Endothelial cell of umbilical vein (primary cell): Measurements from ENCODE around the gene SYNPO2. TPM values are rescaled to one million over a fixed set of nuclear protein-coding genes. Genes with fewer than 3 reads are reported as not detected.

ENCODE experiments used
- BruUV-seq: library from RNA; stranded (reverse); fragments of 400-500 nt; replicated peaks from 2 replicates; lab custom pipeline; 2021; lab: Mats Ljungman, UMichigan
- CTCF ChIA-PET: fragments of 300-600, 350-600 bp; sonication (Branson Sonifier 250); formaldehyde crosslinking; loops from one replicate; lab custom pipeline; 2021; ENCODE audit warnings: antibody characterized with exemption, inconsistent platforms; lab: Charles Lee
- POLR2A ChIA-PET: fragments of 300-600, 350-600 bp; sonication (Branson Sonifier 250); formaldehyde crosslinking; loops from one replicate; lab custom pipeline; 2021; ENCODE audit warnings: antibody characterized with exemption, inconsistent platforms; lab: Charles Lee
- DNase-seq: peaks from one replicate; pipeline ENCODE4 v3.0.0-alpha.2; 2011; ENCODE audit warnings: low read depth, low spot score
- FAIRE-seq: peaks from 2 replicates; lab custom pipeline; 2011; peaks lifted over from hg19 to GRCh38; lab: Jason Lieb, UNC
- H2AFZ ChIP-seq: 2 replicates; pipeline ENCODE4 v1.6.0; 2012; ENCODE audit warnings: low read depth, low read length, control low read depth, inconsistent platforms
- H3K27ac ChIP-seq: 2 replicates; pipeline ENCODE4 v1.5.1; 2011; ENCODE audit warnings: low read depth, mild to moderate bottlenecking, control low read depth, low read length, moderate library complexity; ENCODE audit not compliant: insufficient read depth
- H3K27me3 ChIP-seq, 2 experiments: 2 replicates each; pipeline versions ENCODE4 v1.6.0 to v1.6.1; 2011; ENCODE audit warnings: low read length in 2 of 2, mixed read lengths in 1 of 2; ENCODE audit not compliant: control insufficient read depth in 2 of 2, insufficient read depth in 2 of 2
- H3K36me3 ChIP-seq, 2 experiments: 2 replicates in 1 of 2; 3 replicates in 1 of 2; pipeline ENCODE4 v1.5.1; 2011; ENCODE audit warnings: low read length in 2 of 2, mild to moderate bottlenecking in 1 of 2, moderate library complexity in 1 of 2; ENCODE audit not compliant: control insufficient read depth in 2 of 2, insufficient read depth in 2 of 2; ENCODE audit errors: extremely low read depth in 1 of 2
- H3K4me1 ChIP-seq: 3 replicates; pipeline ENCODE4 v1.5.1; 2011; ENCODE audit warnings: mild to moderate bottlenecking, low read length; ENCODE audit not compliant: control insufficient read depth, insufficient read depth; ENCODE audit errors: extremely low read depth
- H3K4me2 ChIP-seq: 2 replicates; pipeline ENCODE4 v1.6.1; 2011; ENCODE audit warnings: low read length, control low read depth, mixed read lengths; ENCODE audit not compliant: insufficient read depth
- H3K4me3 ChIP-seq, 3 experiments: fragments of 200-600 bp in 1 of 3; sonication (generic), shearing (Covaris generic) in 1 of 3; replicated peaks in 1 of 3; 2 replicates each; pipeline ENCODE4 v1.5.1; 2011 to 2016; ENCODE audit warnings: control low read depth in 3 of 3, low read length in 3 of 3, mild to moderate bottlenecking in 2 of 3, inconsistent platforms in 1 of 3, low read depth in 1 of 3, moderate library complexity in 1 of 3; ENCODE audit not compliant: insufficient read depth in 1 of 3
- H3K79me2 ChIP-seq: 2 replicates; pipeline ENCODE4 v1.6.0; 2012; ENCODE audit warnings: low read length, inconsistent platforms; ENCODE audit not compliant: control insufficient read depth, insufficient read depth
- H3K9ac ChIP-seq: replicated peaks from 2 replicates; pipeline ENCODE3; 2011; ENCODE audit warnings: low read length, control low read depth; ENCODE audit not compliant: insufficient read depth; ENCODE audit errors: extremely low read depth
- H3K9me1 ChIP-seq: replicated peaks from 3 replicates; pipeline ENCODE4 v1.6.0; 2011; ENCODE audit warnings: mild to moderate bottlenecking, low read length; ENCODE audit not compliant: control insufficient read depth, insufficient read depth; ENCODE audit errors: extremely low read depth
- H3K9me3 ChIP-seq: replicated peaks from 2 replicates; pipeline ENCODE4 v1.5.1; 2012; ENCODE audit warnings: low read length, inconsistent platforms; ENCODE audit not compliant: control insufficient read depth, insufficient read depth
- H4K20me1 ChIP-seq: replicated peaks from 2 replicates; pipeline ENCODE3; 2011; ENCODE audit warnings: mild to moderate bottlenecking, low read length; ENCODE audit not compliant: control insufficient read depth, insufficient read depth; ENCODE audit errors: extremely low read depth
- EZH2 ChIP-seq: IDR thresholded peaks from 2 replicates; pipeline ENCODE4 v1.6.1; 2012; ENCODE audit warnings: borderline replicate concordance, low read depth, mild to moderate bottlenecking, moderate library complexity, low read length, inconsistent platforms; ENCODE audit not compliant: severe bottlenecking
- FOS ChIP-seq: IDR thresholded peaks from 2 replicates; pipeline ENCODE4 v1.6.1; 2011; ENCODE audit warnings: mild to moderate bottlenecking, low read length, moderate library complexity, borderline replicate concordance; ENCODE audit not compliant: insufficient read depth
- GATA2 ChIP-seq: IDR thresholded peaks from 2 replicates; pipeline ENCODE4 v1.7.0; 2011; ENCODE audit warnings: low read depth, mild to moderate bottlenecking, moderate library complexity, mixed read lengths, low read length; ENCODE audit not compliant: insufficient read length, insufficient read depth
- JUN ChIP-seq: IDR thresholded peaks from 2 replicates; pipeline ENCODE4 v1.6.1; 2011; ENCODE audit warnings: borderline replicate concordance, low read depth; ENCODE audit not compliant: insufficient read length, insufficient read depth
- MYC ChIP-seq: IDR thresholded peaks from one replicate; pipeline ENCODE4 v1.6.1; 2011; ENCODE audit warnings: mild to moderate bottlenecking, low read depth, low read length
- POLR2A ChIP-seq: IDR thresholded peaks from 2 replicates; pipeline ENCODE4 v1.6.1; 2012; ENCODE audit warnings: low read depth, mild to moderate bottlenecking, control low read depth, low read length
- POLR2AphosphoS5 ChIP-seq: IDR thresholded peaks from 2 replicates; pipeline ENCODE4 v1.6.1; 2012; ENCODE audit warnings: low read depth, mild to moderate bottlenecking, control low read depth, low read length, moderate library complexity; ENCODE audit not compliant: insufficient read depth
- dilution Hi-C: fragments of 300-500 bp; cut with MboI; formaldehyde crosslinking; loops from one replicate; pipeline ENCODE4 v1.15.0; 2019; ENCODE audit warnings: low sequenced_read_pairs; ENCODE audit not compliant: extremely low pct_ligation_motif_present
- intact Hi-C: fragments of 100-400 bp; cut with micrococcal nuclease; formaldehyde crosslinking; loops from one replicate; pipeline ENCODE4 v1.10.0; 2022
- polyA plus RNA-seq, 4 experiments: library from polyadenylated mRNA; depleted of rRNA in 3 of 4; stranded (reverse) in 3 of 4; unstranded in 1 of 4; fragments of >200 nt; gene quantifications; 2 replicates each; pipeline versions ENCODE4 v1.2.1 to v1.2.3, GENCODE V29; 2011 to 2012; ENCODE audit warnings: missing spikeins in 1 of 4
- total RNA-seq: library from RNA; stranded (reverse); gene quantifications from 2 replicates; pipeline ENCODE4 v1.2.3, GENCODE V29; 2021
- TF ChIP-seq, protein P1 (sequence below), 2 donors: IDR thresholded peaks; 1 replicate in 1 of 2; 2 replicates in 1 of 2; pipeline ENCODE4 v1.5.1; 2011; ENCODE audit warnings: low read length in 2 of 2, mild to moderate bottlenecking in 2 of 2, moderate library complexity in 2 of 2, control low read depth in 1 of 2, inconsistent platforms in 1 of 2, low read depth in 1 of 2; ENCODE audit not compliant: insufficient read depth in 1 of 2; ENCODE audit errors: extremely low read depth in 1 of 2

SYNPO2 gene
- total and polyA plus RNA-seq, 2 donors (not counting 3 experiments of a cell fraction or from before 2014, with no cell fraction given): 0.06 to 0.13 TPM

DNA sequence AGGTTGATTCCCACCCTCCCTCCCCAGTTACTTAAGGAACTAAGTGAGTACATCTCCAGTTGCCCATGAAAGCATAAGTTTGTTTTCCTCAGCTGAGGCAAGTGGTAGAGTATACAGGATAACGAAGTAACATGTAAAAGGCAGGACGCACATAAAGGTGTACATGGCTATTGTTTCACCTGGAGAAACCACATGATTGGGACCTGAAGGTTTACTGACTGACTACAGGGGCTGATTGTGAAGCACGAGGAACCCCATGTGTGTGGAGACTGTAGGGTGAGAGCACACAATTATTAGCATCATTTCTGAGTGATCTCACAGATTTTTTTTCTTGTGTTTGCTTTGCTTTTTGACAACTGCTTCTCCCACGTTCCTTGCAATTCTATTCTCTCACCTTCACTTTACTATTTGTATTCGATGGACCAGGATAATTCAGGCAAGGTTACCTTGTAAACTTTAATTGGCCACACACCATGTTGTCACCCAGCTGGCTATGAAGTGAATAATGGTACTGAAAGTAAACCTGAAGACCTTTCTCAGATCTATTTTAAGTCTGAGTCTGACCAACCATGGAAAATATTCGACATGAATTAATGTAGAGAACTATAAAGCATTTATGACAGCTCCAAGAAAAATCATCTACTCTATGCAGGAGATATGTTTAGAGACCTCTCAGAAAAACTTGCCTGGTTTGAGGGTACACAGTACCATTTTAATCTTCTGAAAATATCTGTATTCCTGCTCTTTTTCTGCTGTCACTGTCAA is 144.4 kb downstream of the SYNPO2 start:
- CTCF ChIA-PET: interaction anchor here (1.3 kb wide), 1 partner anchor 461 kb away, joined by 3 read pairs; no protein-coding TSS in a partner anchor

More for the DNA sequence above, 144.4 kb downstream of the SYNPO2 start:
- no peak overlapping the region for H3K4me3 ChIP-seq
- no peaks in the 10 kb centered on the region for H3K9me3 ChIP-seq
- no peaks in the 10 kb centered on the region for H3K79me2 ChIP-seq
- H3K4me1 ChIP-seq: no peaks in the 10 kb centered on the region
- TF ChIP-seq JUN (no peak), GATA2 (no peak), POLR2A (no peak), MYC (no peak), POLR2AphosphoS5 (no peak), EZH2 (no peak), FOS (no peak)
- TF ChIP-seq, protein P1, sequence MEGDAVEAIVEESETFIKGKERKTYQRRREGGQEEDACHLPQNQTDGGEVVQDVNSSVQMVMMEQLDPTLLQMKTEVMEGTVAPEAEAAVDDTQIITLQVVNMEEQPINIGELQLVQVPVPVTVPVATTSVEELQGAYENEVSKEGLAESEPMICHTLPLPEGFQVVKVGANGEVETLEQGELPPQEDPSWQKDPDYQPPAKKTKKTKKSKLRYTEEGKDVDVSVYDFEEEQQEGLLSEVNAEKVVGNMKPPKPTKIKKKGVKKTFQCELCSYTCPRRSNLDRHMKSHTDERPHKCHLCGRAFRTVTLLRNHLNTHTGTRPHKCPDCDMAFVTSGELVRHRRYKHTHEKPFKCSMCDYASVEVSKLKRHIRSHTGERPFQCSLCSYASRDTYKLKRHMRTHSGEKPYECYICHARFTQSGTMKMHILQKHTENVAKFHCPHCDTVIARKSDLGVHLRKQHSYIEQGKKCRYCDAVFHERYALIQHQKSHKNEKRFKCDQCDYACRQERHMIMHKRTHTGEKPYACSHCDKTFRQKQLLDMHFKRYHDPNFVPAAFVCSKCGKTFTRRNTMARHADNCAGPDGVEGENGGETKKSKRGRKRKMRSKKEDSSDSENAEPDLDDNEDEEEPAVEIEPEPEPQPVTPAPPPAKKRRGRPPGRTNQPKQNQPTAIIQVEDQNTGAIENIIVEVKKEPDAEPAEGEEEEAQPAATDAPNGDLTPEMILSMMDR (IDR thresholded peaks at IDR 0.05; ENCODE audit: extremely low read depth in 1 of 2, insufficient read depth in 1 of 2, low read depth in 1 of 2, low read length in 2 of 2): no peak
- H2AFZ ChIP-seq: no peak overlapping the region
- POLR2A ChIA-PET: no interaction called here
- H4K20me1 ChIP-seq: no peaks in the 10 kb centered on the region
- no peak overlapping the region for H3K9ac ChIP-seq
- no peaks in the 10 kb centered on the region for H3K9me1 ChIP-seq
- no TSS peak for BruUV-seq
- dilution Hi-C loops (no loop called here), intact Hi-C loops (no loop called here)
- FAIRE-seq (no peak), DNase-seq (no peak)
- H3K27ac ChIP-seq: no peak overlapping the region
- H3K4me2 ChIP-seq: no peak overlapping the region
- H3K36me3 ChIP-seq: no peaks in the 10 kb centered on the region
- H3K27me3 ChIP-seq: peaks cover 6 to 10% of the 10 kb centered on the region in 2 experiments
